ENCODE data around the gene CHI3L1.

The CHI3L1 gene

DNA sequence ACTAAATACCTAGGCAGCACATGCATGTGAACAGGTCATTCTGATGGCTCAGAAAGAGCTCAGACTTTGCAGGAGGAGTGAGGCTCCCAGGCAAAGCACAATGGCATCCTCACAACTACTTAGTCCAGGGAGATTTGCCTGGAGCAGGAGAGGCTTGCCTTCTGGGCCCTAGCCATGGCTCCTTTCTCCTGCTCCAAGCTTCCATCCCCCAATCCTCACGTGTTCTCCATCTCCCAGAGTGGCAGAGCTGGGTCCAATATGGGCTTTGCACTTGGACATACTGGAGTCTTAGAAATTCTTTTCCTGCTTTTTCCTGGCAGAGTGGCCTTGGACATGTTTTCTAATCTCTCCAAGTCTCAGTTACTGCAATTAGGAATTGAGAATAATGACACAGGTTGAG is 26.7 kb downstream of the CHI3L1 start:
- Mint-ChIP-seq H3K4me3 (no peak overlapping the region), H3K4me1 (peaks cover 26% of the 10 kb centered on the region), H3K27ac (peak overlapping the region in 2 of 3 experiments; percentile 7 to 27), H3K9me3 (peaks cover 10% of the 10 kb centered on the region), H3K36me3 (ENCODE audit: low read depth) (peaks cover 11% of the 10 kb centered on the region), H3K27me3 (ENCODE audit: low read depth) (peaks cover 4% of the 10 kb centered on the region)
- TF ChIP-seq, protein P1, sequence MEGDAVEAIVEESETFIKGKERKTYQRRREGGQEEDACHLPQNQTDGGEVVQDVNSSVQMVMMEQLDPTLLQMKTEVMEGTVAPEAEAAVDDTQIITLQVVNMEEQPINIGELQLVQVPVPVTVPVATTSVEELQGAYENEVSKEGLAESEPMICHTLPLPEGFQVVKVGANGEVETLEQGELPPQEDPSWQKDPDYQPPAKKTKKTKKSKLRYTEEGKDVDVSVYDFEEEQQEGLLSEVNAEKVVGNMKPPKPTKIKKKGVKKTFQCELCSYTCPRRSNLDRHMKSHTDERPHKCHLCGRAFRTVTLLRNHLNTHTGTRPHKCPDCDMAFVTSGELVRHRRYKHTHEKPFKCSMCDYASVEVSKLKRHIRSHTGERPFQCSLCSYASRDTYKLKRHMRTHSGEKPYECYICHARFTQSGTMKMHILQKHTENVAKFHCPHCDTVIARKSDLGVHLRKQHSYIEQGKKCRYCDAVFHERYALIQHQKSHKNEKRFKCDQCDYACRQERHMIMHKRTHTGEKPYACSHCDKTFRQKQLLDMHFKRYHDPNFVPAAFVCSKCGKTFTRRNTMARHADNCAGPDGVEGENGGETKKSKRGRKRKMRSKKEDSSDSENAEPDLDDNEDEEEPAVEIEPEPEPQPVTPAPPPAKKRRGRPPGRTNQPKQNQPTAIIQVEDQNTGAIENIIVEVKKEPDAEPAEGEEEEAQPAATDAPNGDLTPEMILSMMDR (IDR thresholded peaks at IDR 0.05; ENCODE audit: unreplicated experiment in 3 of 3) = no peak

DNA sequence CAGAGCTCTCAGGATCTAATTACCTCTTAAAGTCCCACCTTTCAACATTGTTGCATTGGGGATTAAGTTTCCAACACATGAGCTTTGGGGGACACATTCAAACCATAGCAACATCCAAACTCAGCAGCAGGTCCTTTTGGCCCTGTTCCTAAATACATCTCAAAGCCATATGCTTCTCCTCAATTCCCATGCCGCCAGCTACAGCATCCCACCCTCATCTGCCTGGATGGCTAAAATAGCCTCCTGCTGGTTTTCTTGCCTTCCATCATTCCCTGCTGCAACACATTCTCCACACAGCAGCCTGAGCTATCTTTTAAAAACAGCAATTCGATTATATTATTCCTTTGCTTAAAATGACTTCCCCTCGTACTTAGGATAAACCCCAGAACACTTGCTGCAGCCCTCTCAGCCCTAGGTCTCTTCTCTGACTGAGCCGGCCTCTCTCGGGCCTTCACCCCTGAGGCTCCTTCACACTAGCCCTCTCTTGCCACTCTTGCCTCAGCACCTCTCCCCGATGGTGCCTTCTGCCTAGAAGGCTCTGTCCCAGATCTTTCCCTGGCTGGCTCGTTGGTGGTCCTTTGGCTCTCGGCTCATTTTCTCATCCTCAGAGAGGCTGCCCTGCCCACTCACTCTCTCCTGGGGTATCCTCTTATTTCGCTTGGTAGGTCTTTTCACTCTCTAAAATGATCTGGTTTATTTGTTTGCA is 27.4 kb downstream of the CHI3L1 start:
- peak overlapping the region in 2 of 3 experiments; percentile 7 to 27 for H3K27ac Mint-ChIP-seq
- no peak overlapping the region for H3K4me3 Mint-ChIP-seq
- H3K4me1 Mint-ChIP-seq = peaks cover 29% of the 10 kb centered on the region
- TF ChIP-seq, protein P1 (IDR thresholded peaks at IDR 0.05; ENCODE audit: unreplicated experiment in 3 of 3) = no peak
- H3K36me3 Mint-ChIP-seq (ENCODE audit: low read depth) = peaks cover 11% of the 10 kb centered on the region
- peaks cover 10% of the 10 kb centered on the region for H3K9me3 Mint-ChIP-seq
- H3K27me3 Mint-ChIP-seq (ENCODE audit: low read depth) = peaks cover 4% of the 10 kb centered on the region

DNA sequence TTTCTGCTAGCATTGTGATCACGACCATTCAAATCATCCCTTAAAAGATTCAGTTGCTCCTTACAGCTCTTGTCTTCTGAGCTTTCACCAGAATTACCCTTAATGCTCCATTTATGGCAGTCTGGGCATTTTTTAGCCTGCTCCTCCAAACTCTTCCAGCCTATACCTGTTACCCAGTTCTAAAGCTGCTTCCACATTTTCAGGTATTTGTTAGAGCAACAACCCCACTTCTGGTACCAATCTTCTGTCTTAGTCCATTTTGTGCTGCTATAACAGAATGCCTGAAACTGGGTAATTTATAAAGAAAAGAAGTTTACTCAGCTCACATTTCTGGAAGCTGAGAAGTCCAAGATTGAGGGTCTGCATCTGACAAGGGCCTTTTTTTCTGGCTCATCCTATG is 28.1 kb downstream of the CHI3L1 start:
- Mint-ChIP-seq H3K27me3 (ENCODE audit: low read depth) (peaks cover 4% of the 10 kb centered on the region), H3K4me1 (peaks cover 35% of the 10 kb centered on the region), H3K27ac (peak overlapping the region in 1 of 3 experiments; percentile 39), H3K4me3 (no peak overlapping the region), H3K9me3 (peaks cover 10% of the 10 kb centered on the region), H3K36me3 (ENCODE audit: low read depth) (peaks cover 11% of the 10 kb centered on the region)
- TF ChIP-seq, protein P1 (IDR thresholded peaks at IDR 0.05; ENCODE audit: unreplicated experiment in 3 of 3) = no peak

DNA sequence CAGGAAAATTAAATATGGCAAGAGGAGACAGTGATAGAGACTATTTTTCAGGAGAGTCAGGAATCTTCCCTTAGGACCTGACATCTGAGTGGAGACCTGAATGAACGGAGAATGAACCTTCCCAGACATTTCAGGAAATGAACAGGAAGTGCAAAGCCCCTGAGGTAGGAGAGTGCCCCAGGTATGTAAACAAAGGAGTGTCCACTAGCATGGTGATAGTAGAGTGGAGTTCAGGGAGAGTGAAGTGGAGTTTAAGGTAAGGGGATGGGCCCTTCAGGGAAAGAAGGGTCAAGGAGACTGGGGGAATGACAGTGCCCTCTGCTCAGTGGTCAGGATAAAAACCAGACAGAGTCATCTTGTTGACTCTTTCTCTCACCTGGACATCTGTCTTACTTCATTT is 30.2 kb downstream of the CHI3L1 start:
- H3K4me1 Mint-ChIP-seq = peaks cover 57% of the 10 kb centered on the region
- H3K36me3 Mint-ChIP-seq (ENCODE audit: low read depth) = peaks cover 11% of the 10 kb centered on the region
- H3K27ac Mint-ChIP-seq = peak overlapping the region; percentile 6 to 47 (median 17)
- no peak overlapping the region for H3K4me3 Mint-ChIP-seq
- H3K27me3 Mint-ChIP-seq (ENCODE audit: low read depth) = no peaks in the 10 kb centered on the region
- TF ChIP-seq, protein P1 (IDR thresholded peaks at IDR 0.05; ENCODE audit: unreplicated experiment in 3 of 3) = no peak
- peaks cover 10% of the 10 kb centered on the region for H3K9me3 Mint-ChIP-seq

DNA sequence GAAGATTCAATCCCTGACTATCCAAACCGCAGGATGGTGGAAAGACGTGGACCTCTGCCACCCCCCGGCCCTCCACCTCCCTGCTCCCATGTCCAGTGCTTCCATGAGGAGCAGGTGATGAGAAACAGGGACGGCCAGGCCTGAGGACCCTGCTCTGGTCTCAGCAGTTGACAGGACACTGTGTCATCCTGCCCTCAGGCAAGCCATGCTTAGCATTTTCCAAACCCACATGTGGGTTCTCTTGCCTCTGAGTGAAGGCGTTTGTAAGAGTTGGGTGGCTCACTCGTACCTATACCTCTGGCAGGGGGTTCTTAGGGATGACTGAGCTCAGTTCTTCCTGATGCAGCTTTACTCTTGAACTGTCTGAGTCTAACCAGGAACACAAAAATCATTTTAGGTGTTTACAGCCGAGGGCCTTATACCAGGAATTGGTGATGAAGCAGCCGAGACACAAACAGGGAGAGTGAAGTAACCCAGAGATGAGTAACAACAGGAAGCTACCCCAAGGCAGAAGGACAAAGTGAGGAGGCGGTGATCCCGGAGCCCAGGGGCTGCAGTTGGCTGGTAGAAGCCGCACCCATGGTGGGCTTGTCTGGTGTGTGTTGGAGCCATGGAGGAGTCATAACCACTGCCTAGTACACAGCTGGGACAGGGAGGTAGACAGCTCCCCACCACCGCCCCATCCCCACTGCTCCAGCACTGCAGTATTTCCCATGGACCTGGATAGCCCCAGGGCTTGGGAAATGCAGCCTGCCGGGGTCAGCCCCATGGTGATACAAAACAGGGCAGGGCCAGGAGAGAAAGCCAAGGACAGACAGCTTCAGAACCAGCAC is 32.3 kb downstream of the CHI3L1 start:
- Mint-ChIP-seq H3K9me3 (peaks cover 7% of the 10 kb centered on the region), H3K27me3 (ENCODE audit: low read depth) (peaks cover 4% of the 10 kb centered on the region), H3K4me3 (no peak overlapping the region), H3K4me1 (peaks cover 72% of the 10 kb centered on the region), H3K36me3 (ENCODE audit: low read depth) (peaks cover 7% of the 10 kb centered on the region), H3K27ac (peak overlapping the region; percentile 89 to 98 (median 98))
- TF ChIP-seq, protein P1 (IDR thresholded peaks at IDR 0.05; ENCODE audit: unreplicated experiment in 3 of 3) = no peak
